Upper lobe of right lung (tissue), 1 donor: Measurements from ENCODE around the gene SUGCT. TPM values are rescaled to one million over a fixed set of nuclear protein-coding genes. Genes with fewer than 3 reads are reported as not detected.

Source experiments
- ATAC-seq: fragments of 200-7000 bp; cut with Tn5 transposase; one replicate; pipeline ENCODE4 v1.9.1; 2020; ENCODE audit warnings: mild to moderate bottlenecking, moderate library complexity
- DNase-seq: peaks from one replicate; pipeline ENCODE4 v3.0.0-alpha.2; 2020
- H3K27ac ChIP-seq: fragments of 200-600 bp; one replicate; pipeline ENCODE4 v1.8.0; 2022
- H3K27me3 ChIP-seq: fragments of 200-600 bp; one replicate; pipeline ENCODE4 v1.8.0; 2022; ENCODE audit warnings: mild to moderate bottlenecking
- H3K36me3 ChIP-seq: fragments of 200-600 bp; one replicate; pipeline ENCODE4 v1.8.0; 2022
- H3K4me1 ChIP-seq: fragments of 200-600 bp; one replicate; pipeline ENCODE4 v1.8.0; 2022
- H3K4me3 ChIP-seq: fragments of 200-600 bp; one replicate; pipeline ENCODE4 v1.8.0; 2022; ENCODE audit warnings: mild to moderate bottlenecking
- H3K9me3 ChIP-seq: fragments of 200-600 bp; one replicate; pipeline ENCODE4 v1.8.0; 2022
- intact Hi-C: fragments of 100-400 bp; cut with DNase I; formaldehyde crosslinking; loops from one replicate; pipeline ENCODE4 v1.11.0; 2022
- total RNA-seq: library from RNA; stranded (reverse); fragmentation: NEBNext Ultra II Directional; extraction: Animal tissue kit (Norgen Biotek cat#: 25700); gene quantifications from one replicate; pipeline ENCODE4 v1.2.1, GENCODE V29; 2021
- TF ChIP-seq, protein P1 (sequence below): fragments of 200-600 bp; IDR thresholded peaks from one replicate; pipeline ENCODE4 v1.8.0; 2022; ENCODE audit warnings: antibody characterized with exemption
- donor health status: DM: no; HTN: yes; CAD: no; lungs with severe emphysema.

The SUGCT gene
- total RNA-seq, 1 donor from 2014 or later: 4.1 TPM

DNA sequence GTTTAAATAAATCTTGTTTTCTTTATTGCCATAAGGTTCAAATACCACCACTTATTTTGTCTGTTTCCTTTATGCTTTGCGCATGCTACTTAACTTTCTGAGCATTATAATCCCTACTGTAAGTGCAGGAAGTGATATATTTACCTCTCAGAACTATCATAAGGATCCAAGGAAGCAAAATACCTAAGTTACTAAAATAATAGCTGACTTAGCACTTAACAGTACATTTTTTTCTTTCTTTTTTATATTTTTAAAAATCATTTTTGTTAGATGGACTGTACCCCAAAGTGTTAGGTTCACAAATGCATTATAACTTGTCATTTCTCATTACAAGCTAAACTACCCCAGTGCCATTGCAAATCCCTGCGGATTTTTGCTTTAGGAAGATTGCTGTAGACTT is 663.8 kb downstream of the SUGCT start:
- no peak for ATAC-seq
- Histone ChIP-seq H3K4me1 (no peaks in the 10 kb centered on the region), H3K4me3 (no peak overlapping the region), H3K36me3 (no peaks in the 10 kb centered on the region), H3K27me3 (no peaks in the 10 kb centered on the region), H3K27ac (no peak overlapping the region), H3K9me3 (no peaks in the 10 kb centered on the region)
- intact Hi-C loops: no loop called here
- TF ChIP-seq, protein P1, sequence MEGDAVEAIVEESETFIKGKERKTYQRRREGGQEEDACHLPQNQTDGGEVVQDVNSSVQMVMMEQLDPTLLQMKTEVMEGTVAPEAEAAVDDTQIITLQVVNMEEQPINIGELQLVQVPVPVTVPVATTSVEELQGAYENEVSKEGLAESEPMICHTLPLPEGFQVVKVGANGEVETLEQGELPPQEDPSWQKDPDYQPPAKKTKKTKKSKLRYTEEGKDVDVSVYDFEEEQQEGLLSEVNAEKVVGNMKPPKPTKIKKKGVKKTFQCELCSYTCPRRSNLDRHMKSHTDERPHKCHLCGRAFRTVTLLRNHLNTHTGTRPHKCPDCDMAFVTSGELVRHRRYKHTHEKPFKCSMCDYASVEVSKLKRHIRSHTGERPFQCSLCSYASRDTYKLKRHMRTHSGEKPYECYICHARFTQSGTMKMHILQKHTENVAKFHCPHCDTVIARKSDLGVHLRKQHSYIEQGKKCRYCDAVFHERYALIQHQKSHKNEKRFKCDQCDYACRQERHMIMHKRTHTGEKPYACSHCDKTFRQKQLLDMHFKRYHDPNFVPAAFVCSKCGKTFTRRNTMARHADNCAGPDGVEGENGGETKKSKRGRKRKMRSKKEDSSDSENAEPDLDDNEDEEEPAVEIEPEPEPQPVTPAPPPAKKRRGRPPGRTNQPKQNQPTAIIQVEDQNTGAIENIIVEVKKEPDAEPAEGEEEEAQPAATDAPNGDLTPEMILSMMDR: no peak
- DNase-seq: no peak

DNA sequence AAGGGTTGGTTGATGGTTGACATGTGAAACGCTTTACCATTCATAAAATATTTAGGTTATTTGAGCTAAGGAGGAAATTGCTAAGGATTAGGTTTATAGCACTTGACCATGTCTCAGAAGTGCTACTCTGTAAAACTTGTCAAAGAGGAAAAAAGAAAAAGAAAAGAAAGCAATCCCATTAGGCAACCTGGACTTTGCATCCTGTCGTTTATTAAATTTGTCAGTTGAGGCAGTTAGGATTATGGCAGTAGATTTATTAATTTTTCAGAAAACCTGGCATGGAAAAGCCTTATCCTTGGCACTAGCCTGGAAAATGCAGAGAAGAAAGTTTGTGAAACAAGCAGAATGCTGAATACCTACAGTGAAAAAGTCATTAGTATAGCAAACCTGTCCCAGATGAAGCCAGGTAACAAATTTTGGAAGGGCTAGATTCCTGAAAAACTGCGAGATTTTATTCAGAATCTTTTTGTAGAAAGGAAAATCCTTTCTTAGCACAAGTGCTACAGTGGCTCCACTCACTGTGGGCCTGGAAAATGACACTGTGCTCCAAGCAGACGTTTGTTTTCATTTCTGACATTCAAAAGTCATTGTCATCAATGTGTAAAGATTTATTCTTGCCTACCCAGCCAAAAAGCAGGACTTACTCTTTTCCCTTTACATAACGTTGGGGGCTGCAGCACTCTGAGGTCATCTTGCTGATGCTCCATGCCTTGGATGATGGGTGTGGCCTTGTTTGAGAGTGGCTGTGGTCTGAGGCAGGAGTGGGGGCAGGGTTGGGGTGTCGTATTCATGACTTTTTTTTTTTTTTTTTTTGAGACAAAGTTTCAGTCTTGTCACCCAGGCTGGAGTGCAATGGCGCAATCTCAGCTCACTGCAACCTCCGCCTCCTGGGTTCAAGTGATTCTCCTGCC is 664.9 kb downstream of the SUGCT start:
- Histone ChIP-seq H3K4me1 (no peaks in the 10 kb centered on the region), H3K27me3 (no peaks in the 10 kb centered on the region), H3K4me3 (no peak overlapping the region), H3K36me3 (no peaks in the 10 kb centered on the region), H3K27ac (no peak overlapping the region), H3K9me3 (no peaks in the 10 kb centered on the region)
- TF ChIP-seq, protein P1: no peak
- intact Hi-C loops: no loop called here
- no peak for ATAC-seq
- DNase-seq: no peak

DNA sequence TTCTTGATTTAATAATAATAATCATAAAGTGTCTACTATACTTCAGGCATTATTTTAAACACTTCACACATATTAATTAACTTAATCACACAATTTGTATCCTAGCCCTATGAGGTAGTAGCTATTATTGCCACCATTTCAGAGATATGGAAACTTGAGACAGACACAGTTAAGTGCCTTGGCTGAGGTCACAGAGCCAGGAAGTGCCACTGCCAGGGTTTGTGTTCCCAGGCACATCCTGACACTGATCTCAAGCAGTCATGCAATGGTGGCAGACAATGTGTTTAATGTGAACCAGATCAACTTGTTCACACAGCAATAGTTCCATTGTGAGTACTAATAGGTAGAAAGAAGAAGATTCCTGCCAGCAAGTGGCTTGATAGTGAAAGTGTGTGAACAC is 666.0 kb downstream of the SUGCT start:
- no peaks in the 10 kb centered on the region for H3K4me1 ChIP-seq
- no peak for DNase-seq
- H3K27me3 ChIP-seq: no peaks in the 10 kb centered on the region
- no peak for ATAC-seq
- no peak overlapping the region for H3K27ac ChIP-seq
- intact Hi-C loops: no loop called here
- TF ChIP-seq, protein P1: no peak
- no peaks in the 10 kb centered on the region for H3K36me3 ChIP-seq
- no peak overlapping the region for H3K4me3 ChIP-seq
- no peaks in the 10 kb centered on the region for H3K9me3 ChIP-seq

DNA sequence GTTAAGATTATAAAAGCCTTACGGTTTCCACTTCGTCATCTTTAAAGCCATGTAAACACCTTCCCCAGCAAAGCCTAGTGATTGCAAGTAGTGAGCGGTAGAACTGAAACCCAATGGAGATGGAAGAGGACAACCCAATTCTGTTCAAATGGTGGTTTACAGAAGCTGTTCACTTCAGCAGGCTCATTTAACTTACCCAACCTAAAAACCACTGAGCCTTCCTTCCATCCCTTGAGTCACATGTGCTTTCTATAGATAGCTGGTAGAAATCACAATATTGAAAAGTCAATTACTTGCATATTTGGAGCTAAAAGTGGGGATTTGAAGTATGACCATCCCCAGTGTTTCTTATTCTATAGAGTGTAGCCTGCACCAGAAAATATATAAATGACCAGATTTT is 667.7 kb downstream of the SUGCT start:
- Histone ChIP-seq H3K9me3 (no peaks in the 10 kb centered on the region), H3K27ac (no peak overlapping the region), H3K4me3 (no peak overlapping the region), H3K4me1 (no peaks in the 10 kb centered on the region), H3K27me3 (no peaks in the 10 kb centered on the region), H3K36me3 (no peaks in the 10 kb centered on the region)
- ATAC-seq (no peak), DNase-seq (no peak)
- TF ChIP-seq, protein P1: no peak
- intact Hi-C loops: no loop called here

DNA sequence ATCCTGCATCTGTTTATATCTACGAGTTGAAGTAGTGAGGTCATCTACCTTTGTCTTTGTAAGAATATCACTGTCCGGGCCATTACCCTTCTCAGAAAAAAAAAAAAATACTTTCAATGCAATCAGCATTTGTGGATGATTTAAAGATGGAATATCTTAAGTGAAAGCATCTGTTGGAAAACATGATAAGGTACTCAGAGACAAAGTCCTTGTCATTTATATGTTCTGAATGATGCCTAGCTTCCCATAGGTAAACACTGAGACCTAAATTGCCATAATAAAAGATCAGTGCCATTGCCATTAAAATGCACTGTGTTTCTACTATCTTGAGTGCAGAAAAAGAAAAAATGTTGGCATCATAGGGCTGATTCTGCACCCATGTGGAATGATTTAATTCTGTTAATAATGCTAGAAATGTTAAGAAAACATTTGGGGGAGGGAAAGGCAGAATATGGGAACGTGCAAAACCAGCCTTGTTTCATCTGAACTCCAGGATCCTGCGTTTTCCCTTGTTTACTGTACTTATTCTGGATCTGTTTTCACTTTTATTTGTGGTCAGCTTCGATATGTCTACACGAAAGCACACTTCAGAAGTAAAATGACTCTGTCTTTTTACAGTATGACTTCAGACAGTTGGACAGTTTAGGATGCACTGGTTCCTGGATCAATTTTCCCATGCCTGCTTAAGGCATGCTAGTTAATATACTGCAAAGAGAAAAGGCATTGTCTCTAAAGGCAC is 669.8 kb downstream of the SUGCT start:
- H3K9me3 ChIP-seq: no peaks in the 10 kb centered on the region
- TF ChIP-seq, protein P1: no peak
- intact Hi-C loops: no loop called here
- H3K36me3 ChIP-seq: no peaks in the 10 kb centered on the region
- no peaks in the 10 kb centered on the region for H3K4me1 ChIP-seq
- no peaks in the 10 kb centered on the region for H3K27me3 ChIP-seq
- DNase-seq: no peak
- ATAC-seq: no peak
- no peak overlapping the region for H3K27ac ChIP-seq
- H3K4me3 ChIP-seq: no peak overlapping the region
